BLaER1 (cell line): Measurements from ENCODE around the gene SLC66A2.

Source experiments
- H3K27ac ChIP-seq: shearing (Covaris generic); formaldehyde crosslinking; 2 replicates; pipeline ENCODE4 v1.8.1; 2022
- H3K27me3 ChIP-seq: shearing (Covaris generic); formaldehyde crosslinking; 2 replicates; pipeline ENCODE4 v1.8.1; 2022
- H3K36me3 ChIP-seq: shearing (Covaris generic); formaldehyde crosslinking; 2 replicates; pipeline ENCODE4 v1.8.1; 2022
- H3K4me1 ChIP-seq: shearing (Covaris generic); formaldehyde crosslinking; 2 replicates; pipeline ENCODE4 v1.8.1; 2022
- H3K4me2 ChIP-seq: shearing (Covaris generic); formaldehyde crosslinking; 2 replicates; pipeline ENCODE4 v1.8.1; 2022
- H3K4me3 ChIP-seq: shearing (Covaris generic); formaldehyde crosslinking; 2 replicates; pipeline ENCODE4 v1.8.1; 2022
- H3K9ac ChIP-seq: shearing (Covaris generic); formaldehyde crosslinking; 2 replicates; pipeline ENCODE4 v1.8.1; 2022
- H3K9me3 ChIP-seq: shearing (Covaris generic); formaldehyde crosslinking; 2 replicates; pipeline ENCODE4 v1.8.1; 2022
- H4K20me1 ChIP-seq: shearing (Covaris generic); formaldehyde crosslinking; 2 replicates; pipeline ENCODE4 v1.8.1; 2022
- Cebpa-rat ChIP-seq: shearing (Covaris generic); IDR thresholded peaks from 2 replicates; pipeline ENCODE4 v1.8.1; 2022

SLC66A2 gene

DNA sequence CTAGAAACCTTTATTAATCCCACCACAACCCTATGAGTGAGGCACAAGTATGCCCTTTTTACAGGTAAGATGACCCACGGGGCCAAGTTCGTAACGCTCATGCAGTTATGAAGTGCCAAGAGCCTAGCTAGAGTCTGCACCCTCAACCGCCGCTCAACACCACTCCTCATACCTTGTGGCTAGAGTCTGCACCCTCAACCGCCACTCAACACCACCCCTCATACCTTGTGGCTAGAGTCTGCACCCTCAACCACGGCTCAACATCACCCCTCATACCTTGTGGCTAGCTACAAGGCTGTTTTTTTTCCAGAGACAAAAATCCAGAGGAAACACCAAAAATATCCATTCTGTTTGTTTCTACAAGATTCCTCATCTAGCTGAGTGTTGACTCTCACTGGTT lies 32.3 kb upstream of the SLC66A2 start:
- H3K9me3 ChIP-seq = no peaks in the 10 kb centered on the region
- H3K9ac ChIP-seq = no peak overlapping the region
- H3K36me3 ChIP-seq = peaks cover 60% of the 10 kb centered on the region
- H3K4me3 ChIP-seq = no peak overlapping the region
- peaks cover 92% of the 10 kb centered on the region for H4K20me1 ChIP-seq
- H3K4me1 ChIP-seq = peaks cover 40% of the 10 kb centered on the region
- no peak for TF ChIP-seq Cebpa-rat
- no peak overlapping the region for H3K4me2 ChIP-seq
- H3K27ac ChIP-seq = no peak overlapping the region
- no peaks in the 10 kb centered on the region for H3K27me3 ChIP-seq

DNA sequence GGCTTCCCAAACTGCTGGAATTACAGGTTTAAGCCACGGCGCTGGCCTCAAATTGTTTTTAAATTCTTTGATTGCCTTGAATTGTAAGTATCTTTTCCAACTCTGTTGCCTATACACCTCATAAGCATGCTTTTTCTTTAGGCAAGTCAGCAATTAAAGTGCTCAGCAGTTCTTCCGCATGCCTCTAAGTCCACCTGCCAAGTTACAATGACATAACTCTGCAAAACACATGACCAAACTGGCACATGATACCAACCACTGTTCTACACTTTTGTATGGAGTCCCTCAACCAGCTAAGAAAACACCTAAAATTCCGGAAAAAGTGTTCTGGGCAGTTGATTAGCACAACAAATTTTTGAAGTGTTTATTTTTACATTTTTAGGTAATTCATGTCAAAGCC lies 31.8 kb upstream of the SLC66A2 start:
- no peaks in the 10 kb centered on the region for H3K27me3 ChIP-seq
- TF ChIP-seq Cebpa-rat = no peak
- H4K20me1 ChIP-seq = peaks cover 97% of the 10 kb centered on the region
- peaks cover 63% of the 10 kb centered on the region for H3K36me3 ChIP-seq
- H3K9me3 ChIP-seq = no peaks in the 10 kb centered on the region
- H3K9ac ChIP-seq = no peak overlapping the region
- H3K27ac ChIP-seq = no peak overlapping the region
- no peak overlapping the region for H3K4me3 ChIP-seq
- no peak overlapping the region for H3K4me2 ChIP-seq
- H3K4me1 ChIP-seq = peaks cover 40% of the 10 kb centered on the region

DNA sequence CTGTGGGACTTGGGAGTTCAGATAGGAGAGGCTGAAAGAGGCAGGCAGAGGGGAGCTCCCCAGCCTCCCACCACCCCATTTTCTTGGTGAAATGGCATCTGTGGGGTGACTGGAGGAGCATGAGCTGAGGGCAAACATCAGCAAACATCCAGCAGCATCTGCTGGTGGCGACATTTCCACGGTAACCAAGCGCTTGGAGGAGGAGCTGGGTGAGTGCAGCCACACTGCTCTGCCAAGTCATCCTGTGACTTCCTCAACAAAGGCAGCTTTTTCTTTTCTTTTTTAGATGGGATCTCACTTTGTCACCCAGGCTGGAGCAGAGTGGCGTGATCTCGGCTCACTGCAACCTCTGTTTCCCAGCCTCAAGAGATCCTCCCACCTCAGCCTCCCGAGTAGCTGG lies 31.3 kb upstream of the SLC66A2 start:
- no peak overlapping the region for H3K4me3 ChIP-seq
- peaks cover 40% of the 10 kb centered on the region for H3K4me1 ChIP-seq
- H3K9me3 ChIP-seq = no peaks in the 10 kb centered on the region
- TF ChIP-seq Cebpa-rat = no peak
- H3K27ac ChIP-seq = no peak overlapping the region
- peaks cover 100% of the 10 kb centered on the region for H4K20me1 ChIP-seq
- peaks cover 67% of the 10 kb centered on the region for H3K36me3 ChIP-seq
- H3K9ac ChIP-seq = no peak overlapping the region
- no peak overlapping the region for H3K4me2 ChIP-seq
- H3K27me3 ChIP-seq = no peaks in the 10 kb centered on the region

DNA sequence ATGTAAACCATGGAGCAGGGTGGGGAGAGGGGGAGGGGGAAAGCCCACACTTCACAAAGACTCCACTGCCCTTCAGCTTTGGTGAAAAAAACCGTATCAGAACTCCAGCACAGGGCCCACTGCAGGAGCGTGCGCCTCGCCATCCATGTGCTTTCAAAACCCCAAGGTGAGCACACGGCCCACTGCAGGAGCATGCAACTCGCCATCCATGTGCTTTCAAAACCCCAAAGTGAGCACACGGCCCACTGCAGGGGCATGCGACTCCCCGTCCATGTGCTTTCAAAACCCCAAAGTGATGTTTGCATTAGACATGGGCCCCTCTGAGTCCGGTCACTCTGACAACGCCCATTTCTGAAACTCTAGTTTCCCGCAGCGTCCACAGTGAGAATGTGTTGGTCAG lies 29.1 kb upstream of the SLC66A2 start:
- peaks cover 100% of the 10 kb centered on the region for H4K20me1 ChIP-seq
- H3K4me2 ChIP-seq = no peak overlapping the region
- H3K4me1 ChIP-seq = peaks cover 21% of the 10 kb centered on the region
- no peak overlapping the region for H3K27ac ChIP-seq
- peaks cover 75% of the 10 kb centered on the region for H3K36me3 ChIP-seq
- no peak overlapping the region for H3K9ac ChIP-seq
- no peak overlapping the region for H3K4me3 ChIP-seq
- no peaks in the 10 kb centered on the region for H3K27me3 ChIP-seq
- H3K9me3 ChIP-seq = no peaks in the 10 kb centered on the region
- TF ChIP-seq Cebpa-rat = no peak

DNA sequence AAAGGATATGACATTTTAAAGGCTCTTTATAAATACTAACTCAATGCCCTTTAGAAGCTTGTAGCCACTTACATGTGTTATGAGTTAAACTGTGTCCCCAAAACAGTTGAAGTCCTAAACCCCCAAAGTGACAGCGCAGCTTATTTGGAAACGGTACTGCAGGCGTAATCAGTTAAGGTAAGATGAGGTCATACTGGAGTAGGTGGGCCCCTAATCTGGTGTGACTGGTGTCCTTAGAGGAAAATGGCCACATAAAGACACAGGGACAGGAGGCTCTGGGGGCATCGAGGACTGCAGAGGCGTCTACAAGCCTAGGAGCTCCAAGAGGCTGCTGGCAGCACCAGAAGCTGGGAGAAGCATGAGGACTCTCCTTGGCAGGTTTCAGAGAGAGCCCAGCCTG lies 28.4 kb upstream of the SLC66A2 start:
- no peak overlapping the region for H3K4me2 ChIP-seq
- H3K9me3 ChIP-seq = no peaks in the 10 kb centered on the region
- no peak overlapping the region for H3K9ac ChIP-seq
- peaks cover 75% of the 10 kb centered on the region for H3K36me3 ChIP-seq
- H3K4me3 ChIP-seq = no peak overlapping the region
- no peaks in the 10 kb centered on the region for H3K27me3 ChIP-seq
- TF ChIP-seq Cebpa-rat = no peak
- H3K27ac ChIP-seq = no peak overlapping the region
- H3K4me1 ChIP-seq = peaks cover 14% of the 10 kb centered on the region
- peaks cover 100% of the 10 kb centered on the region for H4K20me1 ChIP-seq

DNA sequence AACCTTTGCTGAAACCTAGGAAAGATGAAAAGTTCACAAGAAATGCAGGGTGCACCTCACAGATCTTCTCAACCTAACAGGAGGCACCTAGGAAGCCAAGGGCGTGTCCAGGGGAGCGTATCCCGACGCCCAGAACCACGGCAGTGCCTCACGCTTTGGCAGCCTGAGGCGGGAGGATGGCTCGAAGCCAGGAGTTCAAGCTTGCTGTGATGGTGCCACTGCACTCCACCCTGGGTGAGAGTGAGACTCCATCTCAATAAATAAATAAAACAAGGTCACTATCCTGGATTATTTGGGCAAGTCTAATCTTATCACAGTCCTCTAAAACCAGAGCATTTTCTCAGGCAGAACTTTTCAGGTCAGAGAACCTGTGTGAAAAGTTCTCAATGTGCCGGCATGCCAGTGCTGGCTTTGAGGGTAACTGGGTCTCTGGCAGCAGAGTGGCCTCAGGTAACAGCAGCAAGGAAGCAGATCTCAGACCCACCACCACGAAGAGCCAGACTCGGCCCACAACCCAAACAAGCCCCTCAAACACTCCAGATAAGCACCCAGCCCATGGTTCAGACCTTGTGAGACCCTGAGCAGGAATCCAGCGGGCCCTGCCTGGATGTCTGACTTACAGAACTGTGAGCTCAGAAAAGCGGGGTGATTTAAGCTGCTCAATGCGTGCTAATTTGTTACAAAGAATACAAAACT lies 24.7 kb upstream of the SLC66A2 start:
- Histone ChIP-seq H3K27me3 (no peaks in the 10 kb centered on the region), H3K9ac (no peak overlapping the region), H4K20me1 (peaks cover 100% of the 10 kb centered on the region), H3K27ac (no peak overlapping the region), H3K36me3 (peaks cover 82% of the 10 kb centered on the region), H3K9me3 (no peaks in the 10 kb centered on the region), H3K4me1 (no peaks in the 10 kb centered on the region), H3K4me3 (no peak overlapping the region), H3K4me2 (no peak overlapping the region)
- TF ChIP-seq Cebpa-rat = no peak

DNA sequence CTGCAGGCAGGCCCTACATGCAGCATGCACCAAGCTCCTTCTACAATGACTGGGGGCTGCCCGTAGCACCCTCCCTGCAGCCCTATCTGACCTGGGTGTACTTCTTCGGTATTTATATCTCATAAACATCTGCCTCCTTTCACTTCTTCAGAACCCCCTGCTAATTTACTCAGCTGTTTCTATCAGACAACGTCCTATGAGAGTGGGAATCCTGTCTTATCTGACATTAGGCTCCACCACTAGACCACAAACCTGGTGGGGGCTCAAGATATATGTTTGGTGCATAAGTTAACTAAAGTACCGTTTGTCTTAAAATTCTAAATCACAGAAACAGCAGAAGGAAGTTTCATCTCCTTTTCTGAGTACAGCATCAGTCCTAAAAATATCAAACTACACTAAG lies 23.6 kb upstream of the SLC66A2 start:
- no peak overlapping the region for H3K27ac ChIP-seq
- H3K4me3 ChIP-seq = no peak overlapping the region
- peaks cover 90% of the 10 kb centered on the region for H3K36me3 ChIP-seq
- H3K4me1 ChIP-seq = no peaks in the 10 kb centered on the region
- no peaks in the 10 kb centered on the region for H3K9me3 ChIP-seq
- H3K4me2 ChIP-seq = no peak overlapping the region
- no peak for TF ChIP-seq Cebpa-rat
- no peak overlapping the region for H3K9ac ChIP-seq
- no peaks in the 10 kb centered on the region for H3K27me3 ChIP-seq
- H4K20me1 ChIP-seq = peaks cover 100% of the 10 kb centered on the region

DNA sequence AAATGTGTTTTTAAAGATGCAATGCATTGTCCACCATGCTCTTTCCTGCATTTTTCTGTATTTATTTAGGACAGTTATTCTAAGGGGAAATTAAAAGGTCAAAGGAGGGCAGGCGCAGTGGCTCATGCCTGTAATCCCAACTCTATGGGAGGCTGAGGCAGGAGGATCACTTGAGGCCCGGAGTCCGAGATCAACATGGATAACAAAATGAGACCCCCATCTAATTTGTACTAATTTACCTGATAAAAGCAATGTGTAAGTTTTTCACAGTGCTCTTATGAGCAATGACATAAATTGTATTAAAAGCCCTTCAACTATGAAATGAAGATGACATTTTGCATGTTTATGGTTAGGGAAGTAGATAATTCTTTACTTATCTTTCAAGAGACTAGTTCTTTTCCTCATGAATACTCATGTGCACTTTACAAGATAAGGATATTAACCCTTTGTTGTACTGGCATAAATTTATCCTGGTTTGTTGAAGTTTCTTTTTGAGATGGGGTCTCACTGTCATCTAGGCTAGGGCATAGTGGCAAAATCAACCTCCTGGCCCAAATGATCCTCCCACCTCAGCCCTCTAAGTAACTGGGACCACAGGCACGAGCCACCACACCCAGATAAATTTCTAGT lies 22.7 kb upstream of the SLC66A2 start:
- Histone ChIP-seq H3K9me3 (no peaks in the 10 kb centered on the region), H3K27me3 (no peaks in the 10 kb centered on the region), H4K20me1 (peaks cover 99% of the 10 kb centered on the region), H3K4me3 (no peak overlapping the region), H3K9ac (no peak overlapping the region), H3K4me2 (no peak overlapping the region), H3K27ac (no peak overlapping the region), H3K36me3 (peaks cover 89% of the 10 kb centered on the region), H3K4me1 (no peaks in the 10 kb centered on the region)
- no peak for TF ChIP-seq Cebpa-rat

DNA sequence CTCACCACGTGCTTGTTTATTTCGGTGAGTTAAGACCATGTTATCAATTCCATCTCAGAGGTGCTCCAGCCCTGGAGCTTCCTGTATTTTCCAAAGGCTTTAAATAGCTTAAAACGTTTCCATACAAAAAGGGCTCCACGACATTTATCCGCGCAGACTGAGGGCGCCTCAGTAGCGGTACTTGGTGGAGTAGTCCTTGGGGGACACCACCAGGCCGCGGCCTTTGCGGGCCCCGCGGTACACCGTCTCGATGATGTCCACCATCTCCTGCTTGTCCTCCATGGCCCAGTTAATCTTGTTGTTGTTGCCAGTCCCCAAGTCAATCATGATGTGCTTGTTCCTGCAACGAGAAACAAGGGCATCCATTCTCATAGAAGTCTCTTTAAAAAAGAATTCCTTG lies 22.1 kb upstream of the SLC66A2 start:
- Histone ChIP-seq H3K36me3 (peaks cover 89% of the 10 kb centered on the region), H3K27me3 (no peaks in the 10 kb centered on the region), H3K27ac (no peak overlapping the region), H4K20me1 (peaks cover 95% of the 10 kb centered on the region), H3K4me3 (no peak overlapping the region), H3K9me3 (no peaks in the 10 kb centered on the region), H3K4me2 (no peak overlapping the region), H3K4me1 (no peaks in the 10 kb centered on the region), H3K9ac (no peak overlapping the region)
- no peak for TF ChIP-seq Cebpa-rat

DNA sequence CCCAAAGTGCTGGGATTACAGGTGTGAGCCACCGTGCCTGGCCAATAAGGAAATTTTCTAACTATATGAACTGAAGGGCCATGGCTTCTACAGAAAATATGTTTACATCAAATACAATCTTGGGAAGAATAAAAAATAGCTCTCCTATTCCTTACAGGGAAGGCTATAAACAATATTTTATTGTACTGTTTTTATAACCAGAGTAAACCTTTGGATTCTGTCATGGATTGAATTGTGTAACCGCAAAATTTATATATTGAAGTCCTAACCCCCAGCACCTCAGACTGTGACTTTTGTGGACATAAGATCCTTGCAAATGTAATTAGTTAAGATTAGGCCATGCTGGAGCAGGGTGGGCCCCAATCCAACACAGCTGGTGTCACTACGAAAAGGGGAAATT lies 21.3 kb upstream of the SLC66A2 start:
- H3K9ac ChIP-seq = no peak overlapping the region
- no peak for TF ChIP-seq Cebpa-rat
- H3K9me3 ChIP-seq = no peaks in the 10 kb centered on the region
- peaks cover 95% of the 10 kb centered on the region for H4K20me1 ChIP-seq
- H3K27ac ChIP-seq = no peak overlapping the region
- H3K4me2 ChIP-seq = no peak overlapping the region
- H3K27me3 ChIP-seq = no peaks in the 10 kb centered on the region
- no peak overlapping the region for H3K4me3 ChIP-seq
- H3K36me3 ChIP-seq = peaks cover 85% of the 10 kb centered on the region
- no peaks in the 10 kb centered on the region for H3K4me1 ChIP-seq
